ENCODE measurements around the gene MCIDAS.

MCIDAS gene

GRCh38 chr5:55226934-55227663, at the start of gene MCIDAS:
TSS of gene MCIDAS (minus strand) at chr5:55227315. CDS start at chr5:55227138, 177 bp downstream.
- Histone ChIP-seq H3K4me3 (ENCODE audit: low read length) (peak within 1 kb of the TSS; percentile 81), H3K79me2 (ENCODE audit: low read length) (no peaks in the 10 kb centered on the region), H3K4me2 (ENCODE audit: low read length) (peak within 1 kb of the TSS; percentile 83), H3K9me3 (ENCODE audit: insufficient read depth, low read length) (no peaks in the 10 kb centered on the region), H2AFZ (ENCODE audit: low read depth, low read length) (peak within 1 kb of the TSS; percentile 53; the same call in 1 of the 2 replicates), H3K27ac (ENCODE audit: low read length) (no peak within 1 kb of the TSS), H3K4me1 (ENCODE audit: low read length) (peaks cover 12% of the 10 kb centered on the region; the same call in 1 of the 2 replicates), H3K36me3 (replicated peaks; ENCODE audit: low read depth, low read length) (no peaks in the 10 kb centered on the region), H3K27me3 (ENCODE audit: low read depth, low read length) (peaks cover 27% of the 10 kb centered on the region), H4K20me1 (ENCODE audit: insufficient read depth, low read length) (no peaks in the 10 kb centered on the region), H3K9ac (ENCODE audit: low read length) (peak within 1 kb of the TSS; percentile 63)
- TF ChIP-seq, protein P1, sequence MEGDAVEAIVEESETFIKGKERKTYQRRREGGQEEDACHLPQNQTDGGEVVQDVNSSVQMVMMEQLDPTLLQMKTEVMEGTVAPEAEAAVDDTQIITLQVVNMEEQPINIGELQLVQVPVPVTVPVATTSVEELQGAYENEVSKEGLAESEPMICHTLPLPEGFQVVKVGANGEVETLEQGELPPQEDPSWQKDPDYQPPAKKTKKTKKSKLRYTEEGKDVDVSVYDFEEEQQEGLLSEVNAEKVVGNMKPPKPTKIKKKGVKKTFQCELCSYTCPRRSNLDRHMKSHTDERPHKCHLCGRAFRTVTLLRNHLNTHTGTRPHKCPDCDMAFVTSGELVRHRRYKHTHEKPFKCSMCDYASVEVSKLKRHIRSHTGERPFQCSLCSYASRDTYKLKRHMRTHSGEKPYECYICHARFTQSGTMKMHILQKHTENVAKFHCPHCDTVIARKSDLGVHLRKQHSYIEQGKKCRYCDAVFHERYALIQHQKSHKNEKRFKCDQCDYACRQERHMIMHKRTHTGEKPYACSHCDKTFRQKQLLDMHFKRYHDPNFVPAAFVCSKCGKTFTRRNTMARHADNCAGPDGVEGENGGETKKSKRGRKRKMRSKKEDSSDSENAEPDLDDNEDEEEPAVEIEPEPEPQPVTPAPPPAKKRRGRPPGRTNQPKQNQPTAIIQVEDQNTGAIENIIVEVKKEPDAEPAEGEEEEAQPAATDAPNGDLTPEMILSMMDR (IDR thresholded peaks at IDR 0.05; ENCODE audit: low read depth, low read length): no peak
- no peak for TF ChIP-seq EZH2phosphoT487 (IDR thresholded peaks at IDR 0.05; ENCODE audit: low read depth)

DNA sequence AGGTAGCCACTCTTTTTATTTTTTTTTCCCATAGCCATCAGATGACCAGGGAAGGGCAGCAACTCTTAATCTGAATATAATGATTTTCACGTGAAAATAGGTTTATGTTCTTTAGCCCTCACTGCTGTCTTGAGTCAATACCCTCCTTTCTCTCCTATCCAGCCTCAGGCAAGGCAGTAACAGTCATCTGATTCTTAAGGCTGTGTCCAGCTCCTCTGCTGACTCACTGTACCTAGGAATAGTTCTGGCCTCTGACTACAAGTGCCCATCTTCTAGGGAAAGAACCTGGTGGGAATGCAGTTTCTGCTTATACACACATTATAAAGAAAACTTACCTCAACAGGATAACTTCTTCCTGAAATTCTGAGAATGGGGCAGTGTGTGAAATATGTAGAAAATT, 49.7 kb upstream of the MCIDAS start:
- TF ChIP-seq, protein P1 (IDR thresholded peaks at IDR 0.05; ENCODE audit: low read depth, low read length): no peak
- TF ChIP-seq EZH2phosphoT487 (IDR thresholded peaks at IDR 0.05; ENCODE audit: low read depth): no peak
- H3K9me3 ChIP-seq (ENCODE audit: insufficient read depth, low read length): no peaks in the 10 kb centered on the region
- no peaks in the 10 kb centered on the region for H3K4me1 ChIP-seq (ENCODE audit: low read length)
- peaks cover 13% of the 10 kb centered on the region for H3K36me3 ChIP-seq (replicated peaks; ENCODE audit: low read depth, low read length)
- no peak overlapping the region for H3K27ac ChIP-seq (ENCODE audit: low read length)
- no peaks in the 10 kb centered on the region for H3K79me2 ChIP-seq (ENCODE audit: low read length)
- H2AFZ ChIP-seq (ENCODE audit: low read depth, low read length): no peak overlapping the region
- no peak overlapping the region for H3K9ac ChIP-seq (ENCODE audit: low read length)
- no peak overlapping the region for H3K4me3 ChIP-seq (ENCODE audit: low read length)
- H3K27me3 ChIP-seq (ENCODE audit: low read depth, low read length): no peaks in the 10 kb centered on the region
- H3K4me2 ChIP-seq (ENCODE audit: low read length): no peak overlapping the region
- H4K20me1 ChIP-seq (ENCODE audit: insufficient read depth, low read length): no peaks in the 10 kb centered on the region

GRCh38 chr5:55258339-55258738, 31.2 kb upstream of the MCIDAS start:
- peaks cover 16% of the 10 kb centered on the region for H3K36me3 ChIP-seq (replicated peaks; ENCODE audit: low read depth, low read length)
- no peaks in the 10 kb centered on the region for H3K9me3 ChIP-seq (ENCODE audit: insufficient read depth, low read length)
- no peaks in the 10 kb centered on the region for H3K79me2 ChIP-seq (ENCODE audit: low read length)
- no peak overlapping the region for H2AFZ ChIP-seq (ENCODE audit: low read depth, low read length)
- H3K4me1 ChIP-seq (ENCODE audit: low read length): no peaks in the 10 kb centered on the region
- no peak overlapping the region for H3K9ac ChIP-seq (ENCODE audit: low read length)
- H3K4me3 ChIP-seq (ENCODE audit: low read length): no peak overlapping the region
- H3K27ac ChIP-seq (ENCODE audit: low read length): no peak overlapping the region
- no peak overlapping the region for H3K4me2 ChIP-seq (ENCODE audit: low read length)
- no peaks in the 10 kb centered on the region for H4K20me1 ChIP-seq (ENCODE audit: insufficient read depth, low read length)
- H3K27me3 ChIP-seq (ENCODE audit: low read depth, low read length): no peaks in the 10 kb centered on the region
- TF ChIP-seq EZH2phosphoT487 (IDR thresholded peaks at IDR 0.05; ENCODE audit: low read depth): no peak
- TF ChIP-seq, protein P1 (IDR thresholded peaks at IDR 0.05; ENCODE audit: low read depth, low read length): no peak

DNA sequence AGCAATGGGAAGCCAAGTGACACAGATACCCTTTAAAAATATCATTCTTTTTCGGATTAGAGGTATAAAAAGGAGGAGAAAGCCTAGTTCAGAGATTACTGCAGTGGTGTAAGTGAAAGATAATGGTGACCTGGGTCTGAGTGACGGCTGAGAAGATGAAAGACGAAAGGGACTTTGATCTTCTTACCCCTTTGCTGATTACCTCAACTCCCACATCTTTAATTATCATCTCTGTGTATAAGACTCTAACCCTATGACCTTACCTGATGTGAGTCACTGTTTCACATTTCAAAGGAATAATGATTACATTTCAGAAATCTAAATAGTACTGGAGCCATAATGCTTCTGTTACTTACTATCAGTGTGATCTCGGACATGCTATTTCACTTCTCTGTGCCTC, 27.7 kb upstream of the MCIDAS start:
- Histone ChIP-seq H3K4me1 (ENCODE audit: low read length) (no peaks in the 10 kb centered on the region), H3K79me2 (ENCODE audit: low read length) (no peaks in the 10 kb centered on the region), H2AFZ (ENCODE audit: low read depth, low read length) (no peak overlapping the region), H3K9me3 (ENCODE audit: insufficient read depth, low read length) (no peaks in the 10 kb centered on the region), H3K4me3 (ENCODE audit: low read length) (no peak overlapping the region), H3K4me2 (ENCODE audit: low read length) (no peak overlapping the region), H3K27me3 (ENCODE audit: low read depth, low read length) (no peaks in the 10 kb centered on the region), H4K20me1 (ENCODE audit: insufficient read depth, low read length) (no peaks in the 10 kb centered on the region), H3K27ac (ENCODE audit: low read length) (no peak overlapping the region), H3K36me3 (replicated peaks; ENCODE audit: low read depth, low read length) (peaks cover 9% of the 10 kb centered on the region), H3K9ac (ENCODE audit: low read length) (no peak overlapping the region)
- TF ChIP-seq EZH2phosphoT487 (IDR thresholded peaks at IDR 0.05; ENCODE audit: low read depth): no peak
- TF ChIP-seq, protein P1 (IDR thresholded peaks at IDR 0.05; ENCODE audit: low read depth, low read length): no peak
